GM23338 (cell line): ENCODE measurements around the gene CASP3. TPM values are rescaled to one million over a fixed set of nuclear protein-coding genes. Genes with fewer than 3 reads are reported as not detected.

Experiments used
- ATAC-seq: fragments of 200-7000 bp; cut with Tn5 transposase; 3 replicates; pipeline ENCODE4 v1.9.1; 2020
- DNase-seq: peaks from one replicate; pipeline ENCODE4 v3.0.0-alpha.2; 2015; ENCODE audit warnings: low spot score
- H2AFZ ChIP-seq: fragments of 200-600 bp; sonication (generic); 2 replicates; pipeline ENCODE4 v1.8.0; 2016; ENCODE audit warnings: antibody characterized with exemption, mild to moderate bottlenecking, moderate library complexity
- H3F3A ChIP-seq: fragments of 200-600 bp; sonication (generic); replicated peaks from 2 replicates; pipeline ENCODE4 v1.8.0; 2017; ENCODE audit warnings: antibody characterized with exemption, mixed run types, low read depth
- H3K27ac ChIP-seq: fragments of 200-600 bp; sonication (generic); 2 replicates; pipeline ENCODE4 v1.6.1; 2016; ENCODE audit warnings: low read depth
- H3K27me3 ChIP-seq: fragments of 200-600 bp; sonication (generic); 2 replicates; pipeline ENCODE4 v1.8.0; 2016; ENCODE audit warnings: mild to moderate bottlenecking, mixed run types, moderate library complexity; ENCODE audit not compliant: insufficient read depth
- H3K36me3 ChIP-seq: fragments of 200-600 bp; sonication (generic); 2 replicates; pipeline ENCODE4 v1.8.0; 2016; ENCODE audit warnings: mild to moderate bottlenecking; ENCODE audit not compliant: insufficient read depth
- H3K4me1 ChIP-seq: fragments of 200-600 bp; sonication (generic); 2 replicates; pipeline ENCODE4 v1.8.0; 2016; ENCODE audit warnings: mild to moderate bottlenecking, moderate library complexity; ENCODE audit not compliant: insufficient read depth
- H3K4me2 ChIP-seq: fragments of 200-600 bp; sonication (generic); 2 replicates; pipeline ENCODE4 v1.7.1; 2017; ENCODE audit warnings: mixed run types
- H3K4me3 ChIP-seq: fragments of 200-600 bp; sonication (generic); 2 replicates; pipeline ENCODE4 v1.6.1; 2016; ENCODE audit warnings: mixed run types
- H3K79me2 ChIP-seq: fragments of 200-600 bp; sonication (generic); replicated peaks from 2 replicates; pipeline ENCODE4 v1.8.0; 2017; ENCODE audit warnings: mild to moderate bottlenecking; ENCODE audit not compliant: insufficient read depth
- H3K9me2 ChIP-seq: fragments of 200-600 bp; sonication (generic); 2 replicates; pipeline ENCODE4 v1.8.0; 2017; ENCODE audit not compliant: insufficient read depth
- H4K20me1 ChIP-seq: fragments of 200-600 bp; sonication (generic); replicated peaks from 2 replicates; pipeline ENCODE4 v1.8.0; 2017; ENCODE audit warnings: mild to moderate bottlenecking; ENCODE audit not compliant: insufficient read depth
- H3K27ac Mint-ChIP-seq: 2 replicates; pipeline ENCODE4 v1.8.0; 2020; ENCODE audit warnings: inconsistent platforms, mild to moderate bottlenecking, moderate library complexity, mixed read lengths
- H3K27me3 Mint-ChIP-seq: 3 replicates; pipeline ENCODE4 v1.8.0; 2022; ENCODE audit warnings: low read depth, mild to moderate bottlenecking, moderate library complexity, mixed read lengths, inconsistent platforms; ENCODE audit not compliant: insufficient read depth, poor library complexity
- H3K36me3 Mint-ChIP-seq: 3 replicates; pipeline ENCODE4 v1.8.0; 2021; ENCODE audit warnings: low read depth, mild to moderate bottlenecking, inconsistent platforms, moderate library complexity, mixed read lengths
- H3K4me1 Mint-ChIP-seq: 3 replicates; pipeline ENCODE4 v1.8.0; 2020; ENCODE audit warnings: mild to moderate bottlenecking, inconsistent platforms, mixed read lengths
- H3K4me3 Mint-ChIP-seq: 3 replicates; pipeline ENCODE4 v1.8.0; 2021; ENCODE audit warnings: moderate library complexity, mild to moderate bottlenecking, inconsistent platforms, mixed read lengths
- H3K9me3 Mint-ChIP-seq: 3 replicates; pipeline ENCODE4 v1.8.0; 2020; ENCODE audit warnings: moderate library complexity, mild to moderate bottlenecking, inconsistent platforms, mixed read lengths
- CREB1 ChIP-seq: fragments of 250-450 bp; sonication (Bioruptor Pico); IDR thresholded peaks from 2 replicates; pipeline ENCODE4 v1.5.0; 2020; ENCODE audit warnings: low read depth, mild to moderate bottlenecking, moderate library complexity
- CTCF ChIP-seq, 2 experiments: fragments of 200-600 bp in 1 of 2; sonication (generic) in 1 of 2; conservative IDR thresholded peaks; 2 replicates each; pipeline versions ENCODE4 v1.5.1 to v1.6.1; 2016 to 2017; ENCODE audit warnings: antibody characterized with exemption in 2 of 2, low read depth in 2 of 2, mild to moderate bottlenecking in 2 of 2, moderate library complexity in 1 of 2
- ETS1 ChIP-seq: IDR thresholded peaks from 2 replicates; pipeline ENCODE4 v1.6.1; 2016; ENCODE audit warnings: antibody characterized with exemption
- EZH2 ChIP-seq: fragments of 200-600 bp; sonication (generic); IDR thresholded peaks from one replicate; pipeline ENCODE4 v1.8.0; 2017; ENCODE audit warnings: antibody characterized with exemption, mild to moderate bottlenecking, low read depth; ENCODE audit not compliant: unreplicated experiment
- EZH2phosphoT487 ChIP-seq: fragments of 200-600 bp; sonication (generic); IDR thresholded peaks from one replicate; pipeline ENCODE4 v1.8.1; 2018; ENCODE audit warnings: antibody characterized with exemption; ENCODE audit not compliant: unreplicated experiment
- JUNB ChIP-seq: IDR thresholded peaks from one replicate; pipeline ENCODE4 v1.6.1; 2016; ENCODE audit warnings: antibody characterized with exemption; ENCODE audit not compliant: unreplicated experiment
- NANOG ChIP-seq: IDR thresholded peaks from 2 replicates; pipeline ENCODE4 v1.6.1; 2016; ENCODE audit warnings: antibody characterized with exemption, borderline replicate concordance
- POLR2AphosphoS5 ChIP-seq: IDR thresholded peaks from 2 replicates; pipeline ENCODE4 v1.6.1; 2016; ENCODE audit warnings: antibody characterized with exemption, low read depth
- REST ChIP-seq: IDR thresholded peaks from one replicate; pipeline ENCODE4 v1.6.1; 2018; ENCODE audit warnings: antibody characterized with exemption; ENCODE audit not compliant: unreplicated experiment
- STAT1 ChIP-seq: IDR thresholded peaks from one replicate; pipeline ENCODE4 v1.6.1; 2016; ENCODE audit warnings: antibody characterized with exemption; ENCODE audit not compliant: unreplicated experiment
- ZNF114 ChIP-seq: fragments of 250-450 bp; sonication (Bioruptor Pico); IDR thresholded peaks from 2 replicates; pipeline ENCODE4 v1.5.0; 2020; ENCODE audit warnings: mild to moderate bottlenecking, moderate library complexity
- ZNF331 ChIP-seq: fragments of 250-450 bp; sonication (Bioruptor Pico); IDR thresholded peaks from 2 replicates; pipeline ENCODE4 v1.5.0; 2020; ENCODE audit warnings: low read depth, mild to moderate bottlenecking, moderate library complexity
- ZNF462 ChIP-seq: fragments of 250-450 bp; sonication (Bioruptor Pico); IDR thresholded peaks from 2 replicates; pipeline ENCODE4 v1.5.0; 2020; ENCODE audit warnings: mild to moderate bottlenecking, moderate library complexity
- polyA plus RNA-seq: library from polyadenylated mRNA; unstranded; fragments of >200 nt; fragmentation: Nextera tagmentation; extraction: Ambion mirVana; gene quantifications from 2 replicates; pipeline ENCODE4 v1.2.1, GENCODE V29; 2016
- total RNA-seq: library from RNA; depleted of rRNA; stranded (reverse); fragments of >200 nt; shearing (Covaris generic); gene quantifications from 2 replicates; pipeline ENCODE4 v1.2.3, GENCODE V29; 2014

CASP3 gene
- total and polyA plus RNA-seq, 2 experiments from 2014 or later, result 50.5 to 84.4 TPM

GRCh38 chr4:184653650-184654049, 4.4 kb upstream of the CASP3 start:
- Mint-ChIP-seq H3K27me3 (peaks cover 5% of the 10 kb centered on the region), H3K27ac (no peak overlapping the region), H3K4me1 (peaks cover 26% of the 10 kb centered on the region), H3K9me3 (no peaks in the 10 kb centered on the region), H3K36me3 (peaks cover 3% of the 10 kb centered on the region; the same call in 2 of the 3 replicates), H3K4me3 (no peak overlapping the region)
- H3K79me2 ChIP-seq, result peaks cover 4% of the 10 kb centered on the region; the same call in 1 of the 2 replicates
- no peaks in the 10 kb centered on the region for H3K36me3 ChIP-seq
- no peak overlapping the region for H3K4me2 ChIP-seq
- DNase-seq, result peak; percentile 45
- no peak overlapping the region for H3K4me3 ChIP-seq
- H3K27me3 ChIP-seq, result no peaks in the 10 kb centered on the region
- no peaks in the 10 kb centered on the region for H4K20me1 ChIP-seq
- ATAC-seq, result no peak
- TF ChIP-seq EZH2phosphoT487, result no peak
- TF ChIP-seq ETS1, result no peak
- no peak for TF ChIP-seq CREB1 (CRISPR knock-in tag)
- TF ChIP-seq CTCF (conservative IDR thresholded peaks at IDR 0.05; ENCODE audit: low read depth in 2 of 2), result no peak
- TF ChIP-seq POLR2AphosphoS5, result no peak
- no peak for TF ChIP-seq EZH2
- TF ChIP-seq STAT1, result no peak
- TF ChIP-seq JUNB, result no peak
- TF ChIP-seq REST, result no peak
- TF ChIP-seq ZNF331 (CRISPR knock-in tag), result no peak
- no peak for TF ChIP-seq ZNF462 (CRISPR knock-in tag)
- TF ChIP-seq ZNF114 (CRISPR knock-in tag), result no peak
- TF ChIP-seq NANOG, result no peak
- no peaks in the 10 kb centered on the region for H3F3A ChIP-seq
- H3K27ac ChIP-seq, result no peak overlapping the region; the same call in 1 of the 2 replicates
- H3K4me1 ChIP-seq, result peaks cover 34% of the 10 kb centered on the region
- H2AFZ ChIP-seq, result no peak overlapping the region
- H3K9me2 ChIP-seq, result no peaks in the 10 kb centered on the region
